NCI-H69 (cell line): ENCODE data around the gene ZNF599.
"Not testable (repeated sequence)": the region's sequence is repeated elsewhere in the genome, so short reads cannot be mapped to it uniquely, and the experiment has no call there.

Experiments used
- DNase-seq: peaks from one replicate; lab custom pipeline; 2025; lab: John Stamatoyannopoulos, UW

The ZNF599 gene

DNA sequence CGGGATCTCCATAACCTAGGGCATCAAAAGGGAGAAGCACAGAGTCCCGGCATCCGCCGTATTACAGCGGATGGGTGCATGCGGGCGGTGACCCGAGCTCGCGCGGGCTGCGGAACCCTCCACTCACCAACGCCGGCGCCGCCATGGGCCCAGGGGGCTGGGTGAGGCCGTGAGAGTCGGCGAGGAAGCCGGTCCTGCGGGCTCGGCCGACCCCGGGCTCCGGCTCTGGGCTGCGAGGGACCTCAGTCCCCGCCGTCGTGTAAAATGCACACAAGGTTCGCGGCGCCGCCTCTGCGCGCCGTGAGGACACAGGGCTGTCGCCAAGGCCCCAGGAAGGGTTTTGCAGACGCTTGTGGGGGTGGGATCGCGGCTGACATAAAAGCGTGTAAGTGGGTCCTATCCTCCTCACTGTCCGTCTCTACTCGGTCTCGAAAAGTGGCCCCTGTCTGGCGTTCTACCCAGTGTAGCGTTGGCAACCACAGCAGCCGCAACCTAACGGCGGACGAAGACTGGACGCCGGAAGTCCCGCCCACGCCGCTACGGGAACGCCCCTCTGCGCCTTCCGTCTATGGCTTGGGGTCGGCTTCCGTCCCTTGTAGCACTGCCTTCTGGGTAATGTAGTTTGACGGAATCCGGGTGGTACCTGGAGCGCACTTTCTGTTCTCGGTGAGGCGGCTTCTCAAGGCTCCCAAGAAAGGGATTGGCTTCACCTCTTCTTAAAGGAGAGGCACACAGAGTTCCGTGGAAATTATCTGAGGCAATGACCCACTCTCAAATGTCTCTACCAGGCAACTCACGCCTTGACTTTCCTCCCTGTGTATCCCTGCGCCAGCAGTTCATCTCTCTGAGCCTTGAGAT lies at the start of gene ZNF599:
Gene ZNF599 (minus strand): TSS at position 519 of the 858 bp plus-strand sequence. CDS start 374 bp downstream, at position 145.
- peak; percentile 96 for DNase-seq

DNA sequence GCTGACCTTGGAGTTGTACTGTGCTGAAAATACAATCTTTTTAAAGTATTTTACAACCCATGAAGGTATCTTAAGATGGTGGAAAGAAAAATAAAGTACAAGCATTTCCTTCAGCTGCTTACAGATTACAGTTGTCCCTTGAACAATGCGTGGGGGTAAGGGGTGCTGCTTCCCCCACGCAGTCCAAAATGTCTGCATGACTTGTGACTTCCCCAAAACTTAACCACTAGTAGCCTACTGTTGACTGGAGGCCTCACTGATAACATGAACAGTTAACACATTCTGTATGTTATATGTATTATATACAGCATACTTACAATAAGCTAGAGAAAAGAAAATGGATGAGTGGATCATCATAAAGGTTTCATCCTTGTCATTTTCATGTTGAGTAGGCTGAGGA lies 45.3 kb upstream of the ZNF599 start:
- no peak for DNase-seq

DNA sequence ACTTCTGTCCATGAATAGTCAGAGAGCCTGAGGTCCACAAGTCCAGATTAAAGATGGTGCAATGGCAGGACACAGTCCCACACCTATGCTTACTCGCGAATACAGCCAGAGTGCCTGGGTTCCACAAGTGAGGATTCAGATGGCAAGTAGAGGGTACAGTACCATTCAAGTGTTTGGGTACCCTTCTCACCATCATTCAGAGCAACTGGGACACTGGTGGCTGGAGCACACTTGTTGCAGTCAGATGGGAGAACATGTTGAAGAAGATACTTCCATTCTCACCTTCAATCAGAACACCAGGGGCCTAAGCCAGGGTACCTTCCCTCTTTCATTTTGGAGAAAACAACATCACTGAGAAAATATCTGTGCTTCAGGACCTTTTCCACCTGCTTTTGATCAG lies 43.7 kb upstream of the ZNF599 start:
- DNase-seq, result no peak

DNA sequence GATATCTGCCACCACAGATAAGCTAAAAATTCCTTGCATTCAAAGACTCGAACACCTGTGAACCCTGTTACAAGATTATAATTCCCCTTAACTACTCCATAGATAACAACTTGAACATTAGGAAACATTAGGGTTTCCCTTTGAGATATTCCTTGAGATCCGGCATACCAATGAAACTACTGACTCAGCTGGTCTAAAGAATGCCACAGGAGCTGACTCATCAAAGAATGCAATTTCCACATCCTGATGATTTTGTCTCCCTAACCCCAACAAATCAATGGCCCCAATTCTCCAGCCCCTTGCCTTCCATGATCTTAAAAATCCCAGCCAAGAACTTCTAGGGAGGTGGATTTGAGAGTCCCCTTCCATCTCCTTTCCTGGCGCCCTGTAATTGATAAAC lies 35.6 kb upstream of the ZNF599 start:
- DNase-seq, result no peak

DNA sequence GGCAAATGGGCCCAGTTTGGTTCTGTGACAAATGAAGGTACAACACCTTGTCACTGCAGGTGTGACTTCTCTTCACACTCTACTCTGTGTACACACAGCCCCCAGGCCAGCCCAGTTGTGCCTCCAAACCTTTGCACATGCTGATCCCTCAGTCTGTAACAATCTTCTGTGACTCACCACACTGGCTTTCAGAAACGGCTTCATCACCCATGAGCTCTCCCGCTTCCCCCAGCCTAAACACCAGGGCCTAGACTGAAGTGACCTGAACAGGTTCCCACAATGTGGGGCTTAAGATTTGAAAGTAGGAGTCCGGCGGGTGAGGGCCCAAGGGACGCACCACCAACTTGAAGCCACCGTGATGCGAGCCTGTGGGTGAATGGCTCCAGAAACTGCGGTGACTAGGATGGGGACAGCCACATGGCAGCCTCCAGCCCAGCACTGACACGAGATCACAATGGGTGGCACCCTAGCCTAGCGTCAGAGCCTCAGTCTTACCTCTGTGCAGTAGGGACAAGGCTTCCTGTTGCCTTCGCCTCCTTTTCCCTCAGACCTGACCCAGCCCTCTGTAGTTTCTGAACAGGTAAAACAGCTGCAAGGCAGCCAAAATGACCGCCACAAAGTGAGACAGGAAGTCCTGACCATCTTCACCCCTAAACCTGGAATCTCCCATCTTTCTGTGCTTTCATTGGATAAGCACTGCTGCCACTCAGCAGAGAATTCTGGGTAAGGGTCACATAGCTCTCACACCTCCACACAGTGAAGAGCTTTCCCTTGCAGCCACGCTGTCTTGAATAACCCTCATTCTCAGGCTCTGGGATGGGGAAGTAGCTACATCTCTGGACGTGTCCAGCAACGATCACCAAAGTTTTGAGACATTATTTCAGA lies 34.2 kb upstream of the ZNF599 start:
- no peak for DNase-seq

DNA sequence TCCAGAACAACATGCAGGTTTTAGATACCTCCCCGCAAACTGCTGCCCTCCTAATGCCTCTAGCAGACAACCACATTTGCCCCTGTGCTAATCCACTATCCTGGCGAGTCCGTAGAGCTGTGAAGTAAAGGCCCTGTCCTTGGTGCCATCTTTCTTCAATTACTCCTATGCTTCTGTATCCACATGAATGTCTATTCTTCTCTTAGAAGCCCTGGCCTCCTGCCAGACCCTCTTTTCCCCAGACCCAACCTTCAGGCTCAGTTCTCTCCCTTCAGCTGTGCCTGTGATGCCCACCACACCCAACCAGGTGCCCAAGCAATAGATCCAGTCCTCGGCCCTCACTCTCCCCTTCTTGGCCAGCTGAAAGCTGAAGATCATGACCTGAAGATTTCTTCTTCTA lies 31.1 kb upstream of the ZNF599 start:
- no peak for DNase-seq

DNA sequence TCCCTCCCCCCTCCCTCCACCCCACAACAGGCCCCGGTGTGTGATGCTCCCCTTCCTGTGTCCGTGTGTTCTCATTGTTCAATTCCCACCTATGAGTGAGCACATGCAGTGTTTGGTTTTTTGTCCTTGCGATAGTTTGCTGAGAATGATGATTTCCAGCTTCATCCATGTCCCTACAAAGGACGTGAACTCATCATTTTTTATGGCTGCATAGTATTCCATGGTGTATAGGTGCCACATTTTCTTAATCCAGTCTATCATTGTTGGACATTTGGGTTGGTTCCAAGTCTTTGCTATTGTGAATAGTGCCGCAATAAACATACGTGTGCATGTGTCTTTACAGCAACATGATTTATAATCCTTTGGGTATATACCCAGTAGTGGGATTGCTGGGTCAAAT lies 23.9 kb upstream of the ZNF599 start:
- not testable (repeated sequence) for DNase-seq

DNA sequence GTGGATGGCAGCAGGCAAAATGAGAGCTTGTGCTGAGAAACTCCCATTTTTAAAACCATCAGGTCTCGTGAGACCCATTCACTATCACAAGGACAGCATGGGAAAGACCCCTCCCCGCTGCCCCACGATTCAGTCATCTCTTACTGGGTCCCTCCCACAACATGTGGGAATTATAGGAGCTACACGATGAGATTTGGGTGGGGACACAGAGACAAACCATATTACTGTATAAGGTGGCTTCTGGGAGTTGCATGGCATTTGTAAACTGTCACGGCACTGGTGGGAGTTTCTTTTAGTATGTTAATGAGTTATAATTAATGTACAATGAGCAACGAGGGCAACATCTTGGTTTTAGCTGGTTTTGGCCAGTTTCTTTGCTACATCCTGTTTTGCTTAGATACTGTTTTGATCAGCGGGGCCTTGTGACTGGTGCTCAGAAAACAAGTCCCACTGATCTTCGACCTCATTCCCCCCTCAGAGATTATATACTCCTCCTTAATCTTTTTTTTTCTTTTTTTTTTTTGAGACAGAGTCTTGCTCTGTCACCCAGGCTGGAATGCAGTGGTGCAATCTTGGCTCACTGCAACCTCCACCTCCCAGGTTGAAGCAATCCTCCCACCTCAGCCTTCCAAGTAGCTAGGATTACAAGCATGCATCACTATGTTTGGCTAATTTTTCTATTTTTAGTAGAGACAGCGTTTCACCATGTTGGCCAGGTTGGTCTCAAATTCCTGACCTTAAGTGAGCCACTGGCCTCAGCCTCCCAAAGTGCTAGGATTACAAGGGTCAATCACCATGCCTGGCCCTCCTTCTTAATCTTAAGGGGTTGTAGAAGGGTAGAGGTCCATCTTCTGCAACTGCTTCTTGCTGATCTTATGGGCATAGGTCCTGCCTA lies 21.3 kb upstream of the ZNF599 start:
- no peak for DNase-seq

DNA sequence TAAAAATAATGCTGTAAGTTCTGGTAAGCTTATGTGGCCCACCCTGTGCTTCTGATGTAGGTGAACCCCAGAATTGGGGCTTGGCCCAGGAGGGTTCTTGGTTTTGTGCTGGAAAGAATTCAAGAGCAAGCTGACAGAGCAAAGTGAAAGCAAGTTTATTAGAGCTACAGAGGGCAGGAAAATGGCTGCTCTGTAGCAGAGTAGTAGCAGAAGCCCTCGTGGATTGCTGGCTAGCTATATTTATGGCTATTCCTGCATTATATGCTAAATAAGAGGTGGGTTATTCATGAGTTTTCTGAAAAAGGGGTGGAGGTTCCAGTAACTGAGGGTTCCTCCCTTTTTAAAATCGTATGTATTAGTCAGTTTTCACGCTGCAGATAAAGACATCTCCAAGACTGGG lies 20.6 kb upstream of the ZNF599 start:
- DNase-seq, result no peak

DNA sequence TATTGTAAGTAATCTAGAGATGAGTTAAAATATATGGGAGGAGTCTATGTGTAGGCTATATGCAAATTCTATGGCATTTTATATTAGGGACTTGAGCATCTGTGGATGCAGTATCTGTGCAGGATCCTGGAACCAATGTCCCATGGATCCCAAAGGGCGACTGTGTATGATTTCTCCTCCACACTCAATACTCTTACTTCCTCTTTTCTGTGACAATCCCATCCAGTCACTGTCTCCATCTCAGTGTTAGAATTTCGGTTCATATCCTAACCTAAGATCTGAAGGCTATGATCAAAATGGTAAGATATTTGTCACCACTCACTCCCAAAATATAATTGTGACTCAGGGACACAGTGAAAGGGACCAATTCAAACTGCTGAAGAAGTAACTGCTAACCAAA lies 15.1 kb upstream of the ZNF599 start:
- DNase-seq, result no peak

DNA sequence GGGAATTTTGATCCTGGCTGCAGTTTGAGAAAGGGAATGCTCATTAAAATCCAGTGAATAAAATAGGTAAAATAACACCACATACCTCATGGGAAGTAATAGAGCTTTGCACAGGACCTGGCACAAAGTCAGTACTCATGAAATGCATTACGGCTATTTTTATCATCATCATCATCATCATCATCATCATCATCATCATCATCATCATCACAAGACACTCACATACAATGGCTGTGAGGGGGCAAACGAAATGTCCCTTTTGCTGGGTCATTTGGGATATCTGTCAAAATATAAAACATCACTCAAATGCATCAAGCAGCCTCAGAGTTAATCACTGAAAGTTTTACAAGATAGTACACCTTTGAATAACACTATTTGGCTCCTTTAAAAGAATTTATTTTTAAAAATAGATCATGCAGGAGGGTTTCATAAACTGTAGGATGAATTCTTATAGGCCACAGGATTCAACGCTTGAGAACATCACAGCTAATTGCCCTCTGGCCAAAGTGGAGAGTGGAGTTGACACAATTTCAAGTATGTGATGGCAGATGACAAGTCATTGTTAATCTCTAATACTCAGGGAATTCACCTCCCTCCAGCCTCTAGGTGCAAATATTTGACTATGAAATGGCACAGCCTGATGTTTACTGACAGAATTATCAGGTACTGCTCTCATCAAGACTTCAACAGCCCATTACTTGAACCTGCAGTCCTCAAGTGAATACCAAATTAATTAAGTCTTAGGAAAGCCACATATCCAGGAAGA lies 14.2 kb upstream of the ZNF599 start:
- DNase-seq, result no peak

DNA sequence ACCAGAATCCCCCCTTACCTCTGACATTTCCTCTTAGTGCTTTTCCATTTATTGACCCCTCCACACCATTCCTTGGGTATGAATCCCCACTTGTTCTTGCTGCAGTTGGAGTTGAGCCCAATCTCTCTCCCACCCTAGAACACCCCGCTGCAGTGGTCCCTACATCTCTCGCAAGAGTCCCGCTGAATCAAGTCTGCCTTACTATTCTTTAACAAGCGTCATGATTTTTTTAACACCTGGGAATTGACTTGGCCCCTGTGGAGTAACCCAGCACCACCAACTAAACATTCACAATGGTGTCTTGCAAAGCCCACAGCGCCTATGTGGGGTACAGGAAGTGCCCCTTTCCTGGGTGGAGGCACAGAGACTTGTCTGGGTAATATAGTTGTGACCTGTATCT lies 13.2 kb upstream of the ZNF599 start:
- no peak for DNase-seq

DNA sequence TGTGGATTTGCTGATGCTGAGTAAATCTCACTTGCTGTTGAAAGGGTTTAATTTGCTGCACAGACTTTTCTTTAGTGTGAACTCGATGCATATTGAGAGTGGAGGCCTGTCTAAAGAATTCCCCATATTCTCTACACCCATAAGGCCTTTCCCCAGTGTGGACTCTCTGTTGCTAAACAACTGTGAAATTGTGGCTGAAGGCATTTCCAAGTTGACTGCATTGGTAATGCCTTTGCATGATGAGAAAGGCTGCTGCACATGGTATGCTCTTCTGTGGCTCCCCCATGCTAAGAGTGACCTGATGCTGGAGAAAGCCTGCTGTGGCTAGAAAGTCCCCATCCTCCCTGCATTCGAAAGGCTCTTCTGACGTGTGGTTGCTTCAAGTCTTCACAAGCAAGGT lies 6.6 kb upstream of the ZNF599 start:
- no peak for DNase-seq

DNA sequence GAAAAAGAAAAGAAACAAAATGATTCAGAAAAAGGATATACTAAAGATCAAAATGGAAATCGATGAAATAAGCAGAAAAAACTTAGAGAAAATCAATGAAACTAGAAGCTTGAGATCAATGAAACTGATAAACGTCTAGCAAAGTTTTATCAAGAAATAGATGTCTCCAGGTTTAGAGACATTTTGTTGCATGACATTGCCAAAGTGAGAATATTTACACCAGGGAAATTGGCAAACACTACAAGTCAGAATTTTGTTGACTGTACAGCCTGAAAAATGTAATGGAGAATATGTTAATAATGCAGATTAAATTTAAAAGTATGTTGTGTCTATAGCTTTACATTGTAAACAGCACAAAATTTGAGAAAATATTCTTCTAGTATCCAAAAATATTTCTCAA lies 5.3 kb upstream of the ZNF599 start:
- DNase-seq, result no peak

DNA sequence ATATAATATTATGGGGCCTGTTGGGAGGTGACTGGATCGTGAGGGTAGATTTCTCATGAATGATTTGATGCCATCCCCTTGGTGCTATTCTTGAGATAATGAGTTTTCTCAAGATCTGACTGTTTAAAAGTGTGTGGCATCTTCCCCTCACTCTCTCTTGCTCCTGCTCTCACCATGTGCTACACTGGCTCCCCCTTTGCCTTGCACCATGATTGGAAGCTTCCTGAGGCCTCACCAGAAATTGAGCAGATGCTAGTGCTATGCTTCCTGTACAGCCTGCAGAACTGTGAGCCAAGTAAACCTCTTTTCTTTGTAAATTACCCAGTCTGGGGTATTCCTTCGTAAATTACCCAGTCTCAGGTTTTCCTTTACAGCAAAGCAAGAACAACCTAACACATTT lies 1.8 kb upstream of the ZNF599 start:
- no peak for DNase-seq

DNA sequence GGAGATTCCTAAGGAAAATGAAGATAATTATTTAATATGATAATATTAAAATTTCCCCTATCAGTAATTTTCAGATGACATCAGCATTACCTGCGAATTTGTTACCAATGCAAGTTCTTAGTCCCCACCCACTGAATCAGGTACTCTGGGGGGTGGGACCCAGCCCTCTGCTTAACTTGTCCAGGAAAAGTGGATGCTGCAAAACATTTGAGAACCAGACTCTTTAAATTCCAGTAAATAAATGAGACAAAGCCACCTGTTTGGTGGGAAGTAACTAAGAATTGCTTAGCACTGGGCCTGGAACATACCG lies 495 bp upstream of the ZNF599 start:
- DNase-seq, result no peak

DNA sequence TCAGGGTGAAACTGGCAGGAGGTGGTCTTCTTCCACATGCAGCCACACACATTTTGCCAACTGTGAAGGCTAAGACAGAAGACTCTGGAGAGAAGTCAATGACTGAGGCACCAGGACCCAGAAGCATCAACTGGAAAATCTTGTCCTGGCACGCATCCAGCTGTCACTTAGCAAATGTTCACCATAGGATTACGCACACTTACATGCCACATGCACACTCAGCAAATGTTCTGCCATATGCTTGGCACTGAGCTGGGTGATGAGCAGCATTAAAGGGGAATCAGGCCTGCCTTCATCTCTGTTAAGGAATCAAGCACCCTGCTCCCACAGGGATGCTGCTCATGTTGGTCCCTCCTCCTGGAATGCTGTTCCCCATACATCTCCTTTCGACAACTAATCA lies 5.1 kb downstream of the ZNF599 start:
- DNase-seq, result no peak

DNA sequence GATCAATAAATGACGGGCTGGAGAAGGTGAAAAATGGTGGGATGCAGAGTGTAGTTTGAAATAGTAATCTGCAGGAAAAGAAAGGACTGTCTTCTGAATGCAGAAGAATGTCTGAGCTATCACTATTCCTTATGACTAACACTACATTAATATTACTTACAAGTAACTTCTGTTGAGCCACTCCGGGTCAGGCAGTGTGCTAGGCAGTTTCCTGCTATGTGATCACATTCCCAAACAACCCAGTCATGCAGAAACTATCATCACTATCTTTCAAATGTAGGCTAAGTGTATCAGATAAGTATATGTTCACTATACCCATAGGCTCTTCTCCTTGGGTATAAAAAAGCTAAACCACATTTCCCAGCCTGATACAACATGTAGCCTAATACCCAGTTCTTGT lies 6.6 kb downstream of the ZNF599 start:
- DNase-seq, result no peak

DNA sequence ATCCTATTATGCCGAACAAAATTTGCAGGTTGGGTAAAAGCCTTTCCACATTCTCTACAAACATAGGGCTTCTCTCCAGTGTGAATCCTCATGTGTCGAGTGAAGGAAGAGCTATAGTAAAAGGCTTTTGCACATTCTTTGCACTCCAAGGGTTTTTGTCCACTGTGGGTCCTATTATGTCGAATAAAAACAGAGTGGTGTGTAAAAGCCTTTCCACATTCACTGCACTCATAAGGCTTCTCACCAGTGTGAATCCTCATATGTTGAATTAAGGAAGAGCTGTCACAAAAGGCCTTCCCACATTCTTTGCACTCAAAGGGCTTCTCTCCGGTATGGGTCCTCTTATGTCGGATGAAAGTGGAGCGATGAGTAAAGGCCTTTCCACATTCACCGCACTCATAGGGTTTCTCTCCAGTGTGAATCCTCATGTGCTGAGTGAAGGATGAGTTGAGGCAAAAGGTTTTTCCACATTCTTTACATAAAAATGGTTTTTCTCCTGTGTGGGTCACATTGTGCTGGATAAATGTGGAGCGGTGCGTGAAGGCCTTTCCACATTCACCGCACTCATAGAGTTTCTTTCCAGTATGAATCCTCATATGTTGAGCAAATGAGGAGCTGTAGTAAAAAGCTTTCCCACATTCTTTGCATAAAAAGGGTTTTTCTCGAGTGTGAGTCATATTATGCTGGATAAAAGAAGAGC lies 13.6 kb downstream of the ZNF599 start:
- DNase-seq, result no peak

DNA sequence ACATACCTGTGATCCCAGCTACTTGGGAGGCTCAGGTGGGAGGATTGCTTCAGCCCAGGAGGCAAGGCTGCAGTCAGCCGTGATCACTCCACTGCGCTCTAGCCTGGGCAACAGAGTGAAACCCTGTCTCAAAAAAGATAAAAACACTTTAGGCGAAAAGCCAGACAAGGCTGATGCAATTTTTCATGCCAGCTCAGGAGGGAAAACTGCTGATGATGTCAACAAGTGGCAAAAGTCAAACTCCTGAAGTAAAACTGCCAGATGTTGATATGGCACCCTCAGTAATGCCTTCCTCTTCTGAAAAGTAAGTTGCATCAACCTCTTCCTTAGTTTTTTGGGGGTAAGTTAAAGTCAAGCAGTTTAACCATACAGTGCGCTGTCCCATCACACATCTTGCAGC lies 15.6 kb downstream of the ZNF599 start:
- no peak for DNase-seq
